OCI-LY1 (cell line): ENCODE data around the gene CHST4.

Source experiments
- EZH2 ChIP-seq: fragments of 200-600 bp; sonication (generic), shearing (Covaris generic); IDR thresholded peaks from 2 replicates; pipeline ENCODE4 v1.8.0; 2017; ENCODE audit warnings: borderline replicate concordance, mixed run types, mild to moderate bottlenecking, antibody characterized with exemption, low read length, moderate library complexity, mixed read lengths
- TF ChIP-seq, protein P1 (sequence below): fragments of 200-600 bp; sonication (generic), shearing (Covaris generic); IDR thresholded peaks from 2 replicates; pipeline ENCODE4 v1.5.1; 2017; ENCODE audit warnings: mild to moderate bottlenecking, antibody characterized with exemption, low read length, moderate library complexity, mixed read lengths

DNA sequence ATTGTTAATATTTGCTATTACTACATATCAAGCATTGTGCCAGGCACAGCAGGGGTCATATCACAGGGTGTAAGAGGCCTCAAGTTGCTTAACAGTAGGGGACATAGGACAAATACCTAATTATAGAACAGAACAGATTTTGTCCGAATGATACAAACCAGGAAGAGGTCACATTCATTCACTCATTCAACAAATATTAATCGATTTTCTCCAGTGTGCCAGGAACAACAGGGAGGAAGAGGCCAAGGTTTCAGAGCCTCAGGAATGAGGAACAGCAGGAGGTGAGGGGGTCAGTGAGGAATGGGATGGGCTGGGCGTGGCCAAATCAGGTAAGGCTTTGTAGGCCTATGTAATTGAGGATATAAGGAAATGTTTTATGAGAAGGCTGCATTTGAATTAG is 11.2 kb upstream of the CHST4 start:
- TF ChIP-seq, protein P1, sequence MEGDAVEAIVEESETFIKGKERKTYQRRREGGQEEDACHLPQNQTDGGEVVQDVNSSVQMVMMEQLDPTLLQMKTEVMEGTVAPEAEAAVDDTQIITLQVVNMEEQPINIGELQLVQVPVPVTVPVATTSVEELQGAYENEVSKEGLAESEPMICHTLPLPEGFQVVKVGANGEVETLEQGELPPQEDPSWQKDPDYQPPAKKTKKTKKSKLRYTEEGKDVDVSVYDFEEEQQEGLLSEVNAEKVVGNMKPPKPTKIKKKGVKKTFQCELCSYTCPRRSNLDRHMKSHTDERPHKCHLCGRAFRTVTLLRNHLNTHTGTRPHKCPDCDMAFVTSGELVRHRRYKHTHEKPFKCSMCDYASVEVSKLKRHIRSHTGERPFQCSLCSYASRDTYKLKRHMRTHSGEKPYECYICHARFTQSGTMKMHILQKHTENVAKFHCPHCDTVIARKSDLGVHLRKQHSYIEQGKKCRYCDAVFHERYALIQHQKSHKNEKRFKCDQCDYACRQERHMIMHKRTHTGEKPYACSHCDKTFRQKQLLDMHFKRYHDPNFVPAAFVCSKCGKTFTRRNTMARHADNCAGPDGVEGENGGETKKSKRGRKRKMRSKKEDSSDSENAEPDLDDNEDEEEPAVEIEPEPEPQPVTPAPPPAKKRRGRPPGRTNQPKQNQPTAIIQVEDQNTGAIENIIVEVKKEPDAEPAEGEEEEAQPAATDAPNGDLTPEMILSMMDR: no peak
- TF ChIP-seq EZH2: no peak
